Natural killer cell (primary cell): ENCODE measurements around the gene RAD23B. TPM values are rescaled to one million over a fixed set of nuclear protein-coding genes. Genes with fewer than 3 reads are reported as not detected.

Experiments
- ATAC-seq, 3 donors: fragments of 150-1000 bp in 2 of 3; fragments of 200-7000 bp in 1 of 3; cut with Tn5 transposase; 1 replicate in 1 of 3; 2 replicates in 2 of 3; pipeline ENCODE4 v1.10.0; 2021; ENCODE audit warnings: mild to moderate bottlenecking in 2 of 3, moderate library complexity in 2 of 3
- DNase-seq, 2 donors: peaks; one replicate each; pipeline versions ENCODE4 v3.0.0 to v3.0.0-alpha.2; 2013 to 2021; ENCODE audit warnings: mixed read lengths in 1 of 2
- H3K27ac ChIP-seq: one replicate; pipeline ENCODE4 v1.5.1; 2013; ENCODE audit warnings: mild to moderate bottlenecking, low read length
- H3K27me3 ChIP-seq: one replicate; pipeline ENCODE4 v1.6.1; 2013; ENCODE audit warnings: low read length; ENCODE audit not compliant: control insufficient read depth, insufficient read depth
- H3K36me3 ChIP-seq: one replicate; pipeline ENCODE4 v1.6.1; 2013; ENCODE audit warnings: low read length; ENCODE audit not compliant: control insufficient read depth, insufficient read depth
- H3K4me1 ChIP-seq: one replicate; pipeline ENCODE4 v1.6.1; 2013; ENCODE audit warnings: low read length; ENCODE audit not compliant: control insufficient read depth, insufficient read depth
- H3K4me3 ChIP-seq: one replicate; pipeline ENCODE4 v1.5.1; 2013; ENCODE audit warnings: low read length
- H3K9me3 ChIP-seq: one replicate; pipeline ENCODE4 v1.6.1; 2013; ENCODE audit warnings: low read length; ENCODE audit not compliant: control insufficient read depth, insufficient read depth
- H3K27ac Mint-ChIP-seq, 2 donors: one replicate each; pipeline ENCODE4 v1.8.0; 2022; ENCODE audit warnings: mild to moderate bottlenecking in 2 of 2, mixed read lengths in 2 of 2, moderate library complexity in 1 of 2
- H3K27me3 Mint-ChIP-seq, 2 donors: one replicate each; pipeline ENCODE4 v1.8.0; 2022; ENCODE audit warnings: low read depth in 2 of 2, mixed read lengths in 2 of 2
- H3K36me3 Mint-ChIP-seq: one replicate; pipeline ENCODE4 v1.8.0; 2022; ENCODE audit warnings: mixed read lengths
- H3K4me1 Mint-ChIP-seq, 2 donors: one replicate each; pipeline ENCODE4 v1.8.0; 2022; ENCODE audit warnings: mixed read lengths in 2 of 2
- H3K4me3 Mint-ChIP-seq: one replicate; pipeline ENCODE4 v1.8.0; 2022; ENCODE audit warnings: mild to moderate bottlenecking, moderate library complexity, mixed read lengths
- H3K9me3 Mint-ChIP-seq, 2 donors: one replicate each; pipeline ENCODE4 v1.8.0; 2022; ENCODE audit warnings: mixed read lengths in 2 of 2
- WGBS: methylation state at CpG from one replicate; pipeline ENCODE4 v1.1.7; 2013; ENCODE audit warnings: missing lambda C conversion rate; ENCODE audit not compliant: insufficient coverage; 5-methylcytosine and 5-hydroxymethylcytosine counted together
- intact Hi-C: fragments of 100-400 bp; cut with micrococcal nuclease; formaldehyde crosslinking; loops from one replicate; pipeline ENCODE4 v1.14.2; 2022
- total RNA-seq, 4 donors: library from RNA; stranded (reverse); fragments of 120-200 nt in 1 of 4; gene quantifications; one replicate each; pipeline versions ENCODE4 v1.2.3 to v1.2.4, GENCODE V29; 2013 to 2022
- TF ChIP-seq, protein P1 (sequence below): fragments of 200-600 bp; IDR thresholded peaks from one replicate; pipeline ENCODE4 v1.8.0; 2022; ENCODE audit warnings: antibody characterized with exemption

The RAD23B gene
- total RNA-seq, 3 donors from 2014 or later (not counting 1 experiment from before 2014, with no cell fraction given): 85.6 to 101 (median 92.6) TPM

- DNase-seq (no peak), ATAC-seq (no peak)
- H3K27me3 ChIP-seq: no peaks in the 10 kb centered on the region
- 5% methylated on average over 4 of the region's 6 CpGs for WGBS
- intact Hi-C loops: loop anchor here (1.0 kb wide), 2 partner anchors 15 to 71 kb away; no protein-coding TSS in a partner anchor
- Mint-ChIP-seq H3K27ac (peak overlapping the region; percentile 88 to 92), H3K36me3 (no peaks in the 10 kb centered on the region), H3K27me3 (peaks cover 0 to 6% of the 10 kb centered on the region in 2 donors), H3K9me3 (no peaks in the 10 kb centered on the region), H3K4me3 (peak overlapping the region; percentile 99), H3K4me1 (peaks cover 58 to 61% of the 10 kb centered on the region in 2 donors)
- no peaks in the 10 kb centered on the region for H3K9me3 ChIP-seq
- peaks cover 14% of the 10 kb centered on the region for H3K4me1 ChIP-seq
- peak overlapping the region; percentile 87 for H3K4me3 ChIP-seq
- TF ChIP-seq, protein P1, sequence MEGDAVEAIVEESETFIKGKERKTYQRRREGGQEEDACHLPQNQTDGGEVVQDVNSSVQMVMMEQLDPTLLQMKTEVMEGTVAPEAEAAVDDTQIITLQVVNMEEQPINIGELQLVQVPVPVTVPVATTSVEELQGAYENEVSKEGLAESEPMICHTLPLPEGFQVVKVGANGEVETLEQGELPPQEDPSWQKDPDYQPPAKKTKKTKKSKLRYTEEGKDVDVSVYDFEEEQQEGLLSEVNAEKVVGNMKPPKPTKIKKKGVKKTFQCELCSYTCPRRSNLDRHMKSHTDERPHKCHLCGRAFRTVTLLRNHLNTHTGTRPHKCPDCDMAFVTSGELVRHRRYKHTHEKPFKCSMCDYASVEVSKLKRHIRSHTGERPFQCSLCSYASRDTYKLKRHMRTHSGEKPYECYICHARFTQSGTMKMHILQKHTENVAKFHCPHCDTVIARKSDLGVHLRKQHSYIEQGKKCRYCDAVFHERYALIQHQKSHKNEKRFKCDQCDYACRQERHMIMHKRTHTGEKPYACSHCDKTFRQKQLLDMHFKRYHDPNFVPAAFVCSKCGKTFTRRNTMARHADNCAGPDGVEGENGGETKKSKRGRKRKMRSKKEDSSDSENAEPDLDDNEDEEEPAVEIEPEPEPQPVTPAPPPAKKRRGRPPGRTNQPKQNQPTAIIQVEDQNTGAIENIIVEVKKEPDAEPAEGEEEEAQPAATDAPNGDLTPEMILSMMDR: no peak
- peak overlapping the region; percentile 91 for H3K27ac ChIP-seq
- H3K36me3 ChIP-seq: no peaks in the 10 kb centered on the region
These were observed 1.6 kb downstream of the RAD23B start for GRCh38 chr9:107284636-107285035.

DNA sequence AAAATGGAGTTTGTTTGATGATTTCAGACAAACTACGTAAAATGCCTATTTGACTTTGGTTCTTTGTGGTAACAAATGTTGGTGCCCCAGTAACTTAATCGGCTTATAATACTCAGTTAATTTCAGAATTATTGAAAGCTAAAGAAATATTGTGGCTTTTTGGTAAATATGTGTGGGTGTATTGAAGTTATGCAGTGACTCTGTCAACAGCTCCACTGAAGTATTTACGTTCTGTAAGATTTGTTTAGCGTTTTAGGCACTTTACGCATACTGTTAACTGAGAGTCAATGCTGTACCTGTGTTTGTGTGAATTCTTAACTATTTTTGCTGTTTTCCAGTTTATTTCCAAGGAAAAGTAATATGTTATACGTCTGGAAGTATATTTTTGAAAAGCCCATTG lies 2.2 kb downstream of the RAD23B start:
- WGBS: 52% methylated on average over 6 of the region's 6 CpGs
- peaks cover 14% of the 10 kb centered on the region for H3K4me1 ChIP-seq
- intact Hi-C loops: no loop called here
- Mint-ChIP-seq H3K27me3 (peaks cover 0 to 6% of the 10 kb centered on the region in 2 donors), H3K4me3 (peak overlapping the region; percentile 99), H3K36me3 (no peaks in the 10 kb centered on the region), H3K27ac (peak overlapping the region; percentile 88 to 92), H3K9me3 (no peaks in the 10 kb centered on the region), H3K4me1 (peaks cover 64 to 68% of the 10 kb centered on the region in 2 donors)
- H3K4me3 ChIP-seq: peak overlapping the region; percentile 87
- TF ChIP-seq, protein P1: no peak
- H3K36me3 ChIP-seq: no peaks in the 10 kb centered on the region
- no peak for ATAC-seq
- H3K9me3 ChIP-seq: no peaks in the 10 kb centered on the region
- H3K27ac ChIP-seq: peak overlapping the region; percentile 37
- DNase-seq: no peak
- no peaks in the 10 kb centered on the region for H3K27me3 ChIP-seq

GRCh38 chr9:107286057-107286456 lies 3.0 kb downstream of the RAD23B start:
- no peak overlapping the region for H3K4me3 ChIP-seq
- no peaks in the 10 kb centered on the region for H3K36me3 Mint-ChIP-seq
- peak overlapping the region; percentile 88 to 92 for H3K27ac Mint-ChIP-seq
- TF ChIP-seq, protein P1: no peak
- no peaks in the 10 kb centered on the region for H3K9me3 ChIP-seq
- H3K4me1 ChIP-seq: peaks cover 14% of the 10 kb centered on the region
- H3K4me1 Mint-ChIP-seq: peaks cover 65 to 68% of the 10 kb centered on the region in 2 donors
- no peaks in the 10 kb centered on the region for H3K9me3 Mint-ChIP-seq
- no peak overlapping the region for H3K27ac ChIP-seq
- peak overlapping the region; percentile 99 for H3K4me3 Mint-ChIP-seq
- no peaks in the 10 kb centered on the region for H3K36me3 ChIP-seq
- H3K27me3 ChIP-seq: no peaks in the 10 kb centered on the region
- intact Hi-C loops: no loop called here
- no peaks in the 10 kb centered on the region for H3K27me3 Mint-ChIP-seq
- no peak for DNase-seq
- 85% methylated on average over 2 of the region's 2 CpGs for WGBS
- ATAC-seq: no peak

- Mint-ChIP-seq H3K4me3 (no peak overlapping the region), H3K9me3 (no peaks in the 10 kb centered on the region), H3K36me3 (no peaks in the 10 kb centered on the region), H3K4me1 (peaks cover 65 to 71% of the 10 kb centered on the region in 2 donors), H3K27me3 (no peaks in the 10 kb centered on the region), H3K27ac (peak overlapping the region in 1 of 2 donors; percentile 46)
- H3K4me1 ChIP-seq: peaks cover 12% of the 10 kb centered on the region
- WGBS: 62% methylated on average over 1 of the region's 1 CpG
- no peaks in the 10 kb centered on the region for H3K36me3 ChIP-seq
- no peak for ATAC-seq
- no peak overlapping the region for H3K27ac ChIP-seq
- DNase-seq: no peak
- no peaks in the 10 kb centered on the region for H3K9me3 ChIP-seq
- no peaks in the 10 kb centered on the region for H3K27me3 ChIP-seq
- no peak overlapping the region for H3K4me3 ChIP-seq
- intact Hi-C loops: no loop called here
- TF ChIP-seq, protein P1: no peak
These were observed 5.6 kb downstream of the RAD23B start for GRCh38 chr9:107288701-107289100.
